ENCODE results near the gene C16orf46.

C16orf46 gene

DNA sequence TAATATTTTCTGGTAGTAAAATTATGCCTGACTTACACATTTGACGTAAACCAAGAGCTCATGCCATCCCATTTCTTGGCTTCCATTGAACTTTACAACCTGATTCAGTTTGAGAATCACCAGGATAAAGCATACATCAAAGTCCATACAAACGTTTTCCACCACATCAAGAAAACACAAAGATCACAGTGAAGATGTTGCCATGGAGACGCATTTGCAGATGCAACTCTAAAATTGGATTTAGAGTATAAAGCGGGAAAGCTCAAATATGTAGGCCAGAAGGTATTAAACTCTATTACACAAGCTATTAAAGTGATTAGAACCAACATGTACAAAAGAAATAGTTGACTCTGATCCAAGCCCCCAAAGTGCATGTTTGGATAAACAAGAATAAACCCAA lies 10.4 kb downstream of the C16orf46 start:
- TF ChIP-seq, protein P1, sequence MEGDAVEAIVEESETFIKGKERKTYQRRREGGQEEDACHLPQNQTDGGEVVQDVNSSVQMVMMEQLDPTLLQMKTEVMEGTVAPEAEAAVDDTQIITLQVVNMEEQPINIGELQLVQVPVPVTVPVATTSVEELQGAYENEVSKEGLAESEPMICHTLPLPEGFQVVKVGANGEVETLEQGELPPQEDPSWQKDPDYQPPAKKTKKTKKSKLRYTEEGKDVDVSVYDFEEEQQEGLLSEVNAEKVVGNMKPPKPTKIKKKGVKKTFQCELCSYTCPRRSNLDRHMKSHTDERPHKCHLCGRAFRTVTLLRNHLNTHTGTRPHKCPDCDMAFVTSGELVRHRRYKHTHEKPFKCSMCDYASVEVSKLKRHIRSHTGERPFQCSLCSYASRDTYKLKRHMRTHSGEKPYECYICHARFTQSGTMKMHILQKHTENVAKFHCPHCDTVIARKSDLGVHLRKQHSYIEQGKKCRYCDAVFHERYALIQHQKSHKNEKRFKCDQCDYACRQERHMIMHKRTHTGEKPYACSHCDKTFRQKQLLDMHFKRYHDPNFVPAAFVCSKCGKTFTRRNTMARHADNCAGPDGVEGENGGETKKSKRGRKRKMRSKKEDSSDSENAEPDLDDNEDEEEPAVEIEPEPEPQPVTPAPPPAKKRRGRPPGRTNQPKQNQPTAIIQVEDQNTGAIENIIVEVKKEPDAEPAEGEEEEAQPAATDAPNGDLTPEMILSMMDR (IDR thresholded peaks at IDR 0.05; ENCODE audit: low read depth, low read length) = no peak
- no peak for DNase-seq (ENCODE audit: low read depth in 2 of 2)
- H3K4me3 ChIP-seq (replicated peaks in 1 of 2; ENCODE audit: low read depth in 2 of 2, low read length in 2 of 2) = no peak overlapping the region

DNA sequence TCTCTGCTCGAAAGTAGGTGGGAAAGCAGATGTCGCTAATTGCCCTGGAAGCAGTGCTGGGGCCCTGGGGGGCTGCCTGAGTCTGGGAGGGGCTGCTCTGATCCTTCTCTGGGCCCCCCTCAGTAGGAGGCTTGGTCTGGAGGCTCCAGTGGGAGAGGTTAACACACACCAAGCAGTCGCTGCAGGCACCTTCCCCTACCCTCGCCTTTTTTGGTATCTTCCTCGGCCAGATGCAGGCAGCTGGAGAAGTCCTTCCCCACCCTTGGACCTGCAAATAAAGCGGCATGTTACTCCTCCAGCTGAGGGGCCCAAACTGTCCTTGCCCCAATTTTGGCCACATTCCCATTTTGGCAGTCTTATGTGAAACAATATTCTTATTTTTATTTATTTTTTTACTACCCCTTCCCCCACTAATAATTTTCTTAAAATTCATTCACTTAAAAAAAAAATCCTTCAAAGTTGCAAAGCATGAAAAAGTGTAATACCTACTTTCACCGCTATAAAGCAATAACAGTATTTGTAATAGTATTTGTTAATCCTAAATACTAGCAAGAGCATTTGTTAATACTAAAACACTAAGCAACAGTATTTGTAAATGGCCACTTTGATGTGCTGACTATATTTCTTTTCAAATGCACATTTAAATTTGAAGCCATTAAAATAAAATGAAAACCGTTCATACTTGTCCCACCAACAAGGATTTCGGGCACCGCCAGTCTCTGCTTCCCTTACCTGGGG lies 15.0 kb downstream of the C16orf46 start:
- TF ChIP-seq, protein P1 (IDR thresholded peaks at IDR 0.05; ENCODE audit: low read depth, low read length) = peak; percentile 2
- DNase-seq (ENCODE audit: low read depth in 2 of 2) = no peak
- H3K4me3 ChIP-seq (replicated peaks in 1 of 2; ENCODE audit: low read depth in 2 of 2, low read length in 2 of 2) = no peak overlapping the region

DNA sequence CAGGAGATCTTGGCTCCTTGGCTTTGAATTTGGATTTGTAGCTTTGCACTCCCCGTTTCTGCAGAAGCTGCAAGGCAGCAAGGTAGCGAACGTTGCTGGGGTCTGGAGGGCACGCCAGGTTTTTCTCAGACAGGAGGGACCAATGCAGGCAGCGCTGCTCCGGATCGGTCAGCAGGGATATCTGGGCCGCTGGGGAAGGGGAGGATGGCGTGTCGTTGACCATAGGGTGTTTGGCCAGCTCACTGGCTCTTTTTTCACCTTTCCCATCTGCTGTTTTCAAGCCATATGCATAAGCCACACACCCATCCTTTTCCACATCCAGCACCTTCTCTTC lies 15.8 kb downstream of the C16orf46 start:
- DNase-seq (ENCODE audit: low read depth in 2 of 2) = no peak
- TF ChIP-seq, protein P1 (IDR thresholded peaks at IDR 0.05; ENCODE audit: low read depth, low read length) = no peak
- no peak overlapping the region for H3K4me3 ChIP-seq (replicated peaks in 1 of 2; ENCODE audit: low read depth in 2 of 2, low read length in 2 of 2)

DNA sequence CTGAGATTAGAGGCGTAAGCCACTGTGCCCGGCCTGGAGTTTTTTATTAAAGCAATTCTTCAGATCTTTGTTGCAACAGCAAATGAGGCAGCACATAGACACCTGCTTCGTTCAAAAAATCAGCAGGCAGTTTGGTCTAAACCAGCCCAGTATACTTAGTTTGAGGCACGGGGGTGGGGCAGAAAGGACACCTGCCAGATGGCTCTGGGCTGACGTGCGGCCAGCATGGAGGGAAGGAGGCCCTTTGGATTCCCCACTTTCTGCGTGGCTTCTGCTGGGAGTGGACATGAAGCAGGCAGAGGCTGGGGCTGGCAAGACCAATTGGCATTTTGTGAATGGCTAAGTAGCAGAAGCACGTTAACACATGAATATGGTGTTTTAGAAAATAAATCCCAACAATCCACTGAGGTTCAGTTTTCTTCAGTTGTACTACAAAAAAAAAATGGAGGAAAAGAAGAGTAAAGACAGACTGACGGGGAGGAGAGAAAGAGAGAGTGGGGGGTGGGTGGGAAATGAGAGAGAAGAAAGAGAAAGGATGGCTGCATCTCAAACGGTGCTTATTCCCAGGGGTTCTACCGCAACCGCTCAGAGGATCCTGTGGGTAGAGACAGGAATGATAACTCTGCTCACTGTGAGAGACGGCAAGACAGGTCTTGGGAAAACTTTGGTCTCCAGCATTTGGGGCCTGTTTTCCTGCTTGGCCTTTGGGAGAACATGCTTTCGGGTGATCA lies 16.3 kb downstream of the C16orf46 start:
- no peak for DNase-seq (ENCODE audit: low read depth in 2 of 2)
- TF ChIP-seq, protein P1 (IDR thresholded peaks at IDR 0.05; ENCODE audit: low read depth, low read length) = no peak
- no peak overlapping the region for H3K4me3 ChIP-seq (replicated peaks in 1 of 2; ENCODE audit: low read depth in 2 of 2, low read length in 2 of 2)

DNA sequence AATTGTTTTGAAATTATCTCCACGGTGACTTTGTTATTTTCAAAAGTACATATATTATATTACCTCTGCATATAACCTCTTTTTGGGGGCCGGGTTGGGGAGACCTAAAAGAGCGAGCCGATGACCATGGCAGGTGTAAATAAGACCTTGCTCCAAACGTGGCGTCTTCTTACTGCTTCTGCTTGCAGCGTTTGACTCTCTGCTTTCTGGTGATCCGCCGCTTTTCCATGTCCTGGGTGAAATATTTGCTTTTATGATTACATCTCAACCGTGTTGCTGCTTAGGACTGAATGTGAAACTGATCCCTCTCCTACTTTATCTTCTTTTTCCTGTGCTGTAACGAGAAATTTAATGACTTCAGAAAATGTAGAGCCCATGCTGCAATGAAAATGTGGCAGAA lies 23.3 kb downstream of the C16orf46 start:
- no peak overlapping the region for H3K4me3 ChIP-seq (replicated peaks in 1 of 2; ENCODE audit: low read depth in 2 of 2, low read length in 2 of 2)
- DNase-seq (ENCODE audit: low read depth in 2 of 2) = no peak
- TF ChIP-seq, protein P1 (IDR thresholded peaks at IDR 0.05; ENCODE audit: low read depth, low read length) = no peak

DNA sequence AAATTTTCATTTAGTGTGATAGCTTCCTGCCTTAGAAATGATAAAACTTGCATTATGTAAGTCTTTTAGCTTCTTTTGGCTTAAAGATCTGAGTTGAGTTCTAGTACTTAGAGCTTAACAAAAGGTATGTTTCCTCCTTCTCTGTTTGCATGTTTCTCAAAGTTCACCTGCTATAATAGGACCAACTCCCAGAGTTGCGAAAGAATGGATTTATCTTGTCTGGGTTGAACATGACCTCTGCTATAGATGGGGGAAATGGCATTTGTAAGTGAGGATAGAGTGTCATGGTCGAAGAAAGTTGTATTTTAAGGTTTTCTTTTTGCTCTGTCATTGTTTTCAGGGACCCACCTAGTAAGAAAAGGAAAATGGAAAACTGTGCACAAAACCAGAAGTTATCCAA lies 34.2 kb downstream of the C16orf46 start:
- TF ChIP-seq, protein P1 (IDR thresholded peaks at IDR 0.05; ENCODE audit: low read depth, low read length) = no peak
- DNase-seq (ENCODE audit: low read depth in 2 of 2) = no peak

More for the DNA sequence above, 34.2 kb downstream of the C16orf46 start:
- H3K4me3 ChIP-seq (replicated peaks in 1 of 2; ENCODE audit: low read depth in 2 of 2, low read length in 2 of 2) = no peak overlapping the region
